GM12875 (cell line): Measurements from ENCODE around the gene TIMP3.

ENCODE experiments used
- H3K4me3 ChIP-seq: one replicate; pipeline ENCODE4 v1.5.1; 2011; ENCODE audit warnings: low read depth, low read length, control low read depth
- CTCF ChIP-seq: IDR thresholded peaks from 2 replicates; pipeline ENCODE4 v1.5.1; 2011; ENCODE audit warnings: low read depth, mild to moderate bottlenecking, control low read depth, inconsistent platforms, low read length, moderate library complexity, borderline replicate concordance; ENCODE audit not compliant: insufficient read depth

Gene TIMP3

GRCh38 chr22:32795214-32795596, 6.3 kb upstream of the TIMP3 start:
- H3K4me3 ChIP-seq = no peak overlapping the region
- no peak for TF ChIP-seq CTCF

DNA sequence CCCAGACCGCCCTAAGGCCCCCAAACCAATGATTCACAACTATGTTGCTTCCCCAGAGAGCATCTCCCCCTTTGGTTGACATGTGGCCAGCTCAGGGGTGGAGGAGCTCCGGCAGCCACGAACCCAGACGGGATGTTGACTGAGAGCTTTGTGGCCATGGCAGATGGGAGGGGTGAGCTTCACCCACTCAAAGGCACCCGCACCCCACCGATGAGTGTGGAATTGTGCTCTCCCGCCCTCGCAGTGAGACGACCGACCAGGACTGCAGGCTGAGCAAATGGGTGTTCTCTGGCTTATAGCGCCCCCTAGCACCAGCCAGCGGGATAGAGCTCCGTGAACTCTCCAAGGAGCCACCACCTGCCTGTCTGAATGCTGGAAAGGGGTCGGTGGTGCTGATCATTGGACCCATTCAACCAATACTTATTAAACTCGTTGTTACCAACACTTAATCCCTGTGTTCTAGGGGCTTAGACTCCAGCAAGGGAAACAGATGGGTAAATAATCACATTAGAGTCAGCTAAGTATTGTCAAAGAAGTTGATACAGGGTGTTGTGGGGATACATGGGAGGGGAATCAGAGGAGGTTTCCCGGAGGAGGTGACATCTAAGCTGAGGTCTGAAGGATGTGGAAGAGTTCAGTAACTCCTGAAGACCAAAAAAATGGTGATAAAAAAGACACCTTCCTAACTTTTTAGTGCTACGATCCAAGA, 4.5 kb upstream of the TIMP3 start:
- H3K4me3 ChIP-seq = no peak overlapping the region
- TF ChIP-seq CTCF = peak; percentile 88

- TF ChIP-seq CTCF = no peak
- no peak overlapping the region for H3K4me3 ChIP-seq
Measured at GRCh38 chr22:32799496-32799895, 2.0 kb upstream of the TIMP3 start.

- TF ChIP-seq CTCF = no peak
- no peak overlapping the region for H3K4me3 ChIP-seq
Measured at GRCh38 chr22:32800158-32800882, 1.2 kb upstream of the TIMP3 start.

- TF ChIP-seq CTCF = no peak
- H3K4me3 ChIP-seq = no peak overlapping the region
Measured at GRCh38 chr22:32800994-32801536, 440 bp upstream of the TIMP3 start.

DNA sequence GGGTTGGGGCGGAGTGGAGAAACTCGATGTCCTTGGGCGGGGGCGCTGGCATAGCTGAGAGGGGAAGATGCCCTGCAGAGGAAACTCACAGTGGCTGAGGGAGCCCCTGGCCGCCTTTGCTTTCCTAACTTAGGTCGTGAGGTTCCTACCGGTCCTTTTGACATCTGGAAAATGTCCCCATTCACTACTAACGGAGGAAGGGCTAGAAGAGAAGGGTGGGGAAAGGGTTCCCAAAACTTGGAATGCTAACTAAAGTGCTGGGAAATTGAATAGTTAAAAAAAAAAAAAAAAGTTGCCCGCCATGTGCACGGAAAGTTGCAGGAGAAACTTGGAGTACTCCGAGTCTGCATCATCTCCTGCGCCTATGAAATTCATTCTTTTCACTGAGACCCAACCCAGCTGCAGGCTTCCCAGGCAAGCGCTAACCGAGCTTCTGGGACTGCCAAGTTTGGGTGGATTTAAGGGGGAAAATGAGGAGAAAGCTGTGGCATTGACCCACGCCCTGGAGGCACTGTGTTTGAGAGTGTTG, 796 bp downstream of the TIMP3 start:
- H3K4me3 ChIP-seq = no peak overlapping the region
- no peak for TF ChIP-seq CTCF
